ENCODE results near the gene TNRC18. TPM values are rescaled to one million over a fixed set of nuclear protein-coding genes. Genes with fewer than 3 reads are reported as not detected.

Gene TNRC18
- polyA plus RNA-seq, 1 of the 3 experiments (the other 2 are of a cell fraction): 34.4 TPM

GRCh38 chr7:5393328-5393727 lies 30.3 kb downstream of the TNRC18 start (continued):
- TF ChIP-seq RXRA (IDR thresholded peaks at IDR 0.05; ENCODE audit: borderline replicate concordance, low read depth) (no peak), YY1 (IDR thresholded peaks at IDR 0.05; ENCODE audit: low read depth) (no peak)

DNA sequence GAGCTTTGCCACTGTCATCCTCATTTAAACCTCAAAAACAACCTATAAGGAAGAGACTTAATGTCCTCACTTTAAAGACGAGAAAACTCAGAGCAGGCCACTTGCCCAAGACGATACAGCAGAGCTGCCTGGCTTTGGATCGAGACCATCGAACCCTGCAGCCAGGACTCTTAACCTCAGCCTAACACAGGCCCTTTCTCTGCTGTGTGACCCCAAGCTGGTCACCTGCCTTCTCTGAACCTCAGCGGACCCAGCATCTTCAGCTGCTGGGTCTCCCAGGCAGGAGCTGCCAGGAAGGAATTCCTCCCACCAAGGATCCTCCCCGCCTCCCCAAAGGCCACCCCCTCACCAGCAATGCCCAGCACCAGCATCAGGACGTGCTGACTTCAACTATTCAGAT lies 32.7 kb downstream of the TNRC18 start:
- peaks cover 13% of the 10 kb centered on the region for H3F3A ChIP-seq (replicated peaks; ENCODE audit: insufficient read depth)
- peaks cover 88% of the 10 kb centered on the region for H3K79me2 ChIP-seq (ENCODE audit: insufficient read depth)
- H3K9ac ChIP-seq: no peak overlapping the region
- 94% methylated on average over 7 of the region's 7 CpGs for WGBS (ENCODE audit: low lambda C conversion rate)
- POLR2A ChIA-PET: interaction anchor here (1.1 kb wide), 1 partner anchor 10 kb away, joined by 3 read pairs; no protein-coding TSS in a partner anchor
- no peak overlapping the region for H3K4me3 ChIP-seq (ENCODE audit: low read depth in 2 of 2, low read length in 1 of 2)
- no peaks in the 10 kb centered on the region for H3K27me3 ChIP-seq (ENCODE audit: insufficient read depth)
- no peak for TF ChIP-seq GATA2 (CRISPR knock-in tag; IDR thresholded peaks at IDR 0.05)
- no peak for TF ChIP-seq ELF1 (IDR thresholded peaks at IDR 0.05)
- TF ChIP-seq NFIC (IDR thresholded peaks at IDR 0.05; ENCODE audit: borderline replicate concordance): no peak
- no peak for TF ChIP-seq FOSL2 (IDR thresholded peaks at IDR 0.05; ENCODE audit: borderline replicate concordance, low read depth)
- no peak for TF ChIP-seq POLR2AphosphoS5 (IDR thresholded peaks at IDR 0.05; ENCODE audit: low read depth, low read length)
- TF ChIP-seq JUND (IDR thresholded peaks at IDR 0.05): no peak
- no peak for TF ChIP-seq RXRA (IDR thresholded peaks at IDR 0.05; ENCODE audit: borderline replicate concordance, low read depth)
- TF ChIP-seq ZBTB33 (IDR thresholded peaks at IDR 0.05; ENCODE audit: borderline replicate concordance, low read depth): no peak
- TF ChIP-seq RCOR1 (IDR thresholded peaks at IDR 0.05; ENCODE audit: low read length): no peak
- no peak for TF ChIP-seq RFX5 (IDR thresholded peaks at IDR 0.05; ENCODE audit: low read length)
- no peak for TF ChIP-seq IRF3 (IDR thresholded peaks at IDR 0.05; ENCODE audit: low read depth, low read length)
- TF ChIP-seq REST (IDR thresholded peaks at IDR 0.05; ENCODE audit: low read depth, low read length): no peak
- no peak for TF ChIP-seq NRF1 (IDR thresholded peaks at IDR 0.05; ENCODE audit: low read depth, low read length)
- TF ChIP-seq PBX3 (IDR thresholded peaks at IDR 0.05): no peak
- no peak for TF ChIP-seq SMC3 (IDR thresholded peaks at IDR 0.05; ENCODE audit: low read depth, low read length)
- TF ChIP-seq SIN3A (IDR thresholded peaks at IDR 0.05; ENCODE audit: borderline replicate concordance, low read depth, low read length): no peak
- TF ChIP-seq EP300 (IDR thresholded peaks at IDR 0.05; ENCODE audit: borderline replicate concordance in 1 of 2, low read depth in 1 of 2, low read length in 1 of 2): no peak
- no peaks in the 10 kb centered on the region for H3K4me1 ChIP-seq (ENCODE audit: control insufficient read depth in 1 of 2, insufficient read depth in 2 of 2, low read depth in 1 of 2, low read length in 1 of 2)
- H3K9me3 ChIP-seq: no peaks in the 10 kb centered on the region
- H4K20me1 ChIP-seq (ENCODE audit: insufficient read depth): peaks cover 79% of the 10 kb centered on the region
- no peaks in the 10 kb centered on the region for H3K9me2 ChIP-seq
- H3K36me3 ChIP-seq (replicated peaks in 1 of 2; ENCODE audit: control insufficient read depth in 1 of 2, insufficient read depth in 2 of 2, low read length in 1 of 2): peaks cover 34 to 50% of the 10 kb centered on the region in 2 experiments
- H3K27ac ChIP-seq (ENCODE audit: low read depth in 2 of 2, low read length in 1 of 2): no peak overlapping the region
- no peak for DNase-seq
- CTCF ChIA-PET: interaction anchor here (0.9 to 1.1 kb wide), 3 partner anchors 9 to 151 kb away, joined by 3 to 5 read pairs (median 4); no protein-coding TSS in a partner anchor
- H3K4me2 ChIP-seq: no peak overlapping the region
- H2AFZ ChIP-seq (ENCODE audit: low read depth): no peak overlapping the region

Measured in SK-N-SH (cell line).